NB4 (cell line): ENCODE measurements around the gene C16orf90.

ENCODE experiments used
- CTCF ChIP-seq: IDR thresholded peaks from one replicate; pipeline ENCODE4 v1.5.1; 2012; ENCODE audit warnings: low read depth, low read length
- MAX ChIP-seq: IDR thresholded peaks from 2 replicates; pipeline ENCODE4 v1.6.1; 2011; ENCODE audit warnings: low read depth, low read length
- POLR2A ChIP-seq: IDR thresholded peaks from 2 replicates; pipeline ENCODE4 v1.6.1; 2011; ENCODE audit warnings: mild to moderate bottlenecking; ENCODE audit not compliant: insufficient read length; ENCODE audit errors: extremely low read depth

- TF ChIP-seq CTCF (no peak), POLR2A (no peak), MAX (no peak)
Measured at GRCh38 chr16:3529175-3529574, 33.9 kb upstream of the C16orf90 start.
